Ecto neural progenitor cell (in vitro differentiated cells): ENCODE results near the gene NSMF.
A peak's percentile ranks its signal among the peaks of the same experiment; 100 is the strongest.

Experiments
- DNase-seq: peaks from one replicate; pipeline ENCODE4 v3.0.0-alpha.2; 2018; ENCODE audit warnings: low spot score

The NSMF gene, protein sequence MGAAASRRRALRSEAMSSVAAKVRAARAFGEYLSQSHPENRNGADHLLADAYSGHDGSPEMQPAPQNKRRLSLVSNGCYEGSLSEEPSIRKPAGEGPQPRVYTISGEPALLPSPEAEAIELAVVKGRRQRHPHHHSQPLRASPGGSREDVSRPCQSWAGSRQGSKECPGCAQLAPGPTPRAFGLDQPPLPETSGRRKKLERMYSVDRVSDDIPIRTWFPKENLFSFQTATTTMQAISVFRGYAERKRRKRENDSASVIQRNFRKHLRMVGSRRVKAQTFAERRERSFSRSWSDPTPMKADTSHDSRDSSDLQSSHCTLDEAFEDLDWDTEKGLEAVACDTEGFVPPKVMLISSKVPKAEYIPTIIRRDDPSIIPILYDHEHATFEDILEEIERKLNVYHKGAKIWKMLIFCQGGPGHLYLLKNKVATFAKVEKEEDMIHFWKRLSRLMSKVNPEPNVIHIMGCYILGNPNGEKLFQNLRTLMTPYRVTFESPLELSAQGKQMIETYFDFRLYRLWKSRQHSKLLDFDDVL

DNA sequence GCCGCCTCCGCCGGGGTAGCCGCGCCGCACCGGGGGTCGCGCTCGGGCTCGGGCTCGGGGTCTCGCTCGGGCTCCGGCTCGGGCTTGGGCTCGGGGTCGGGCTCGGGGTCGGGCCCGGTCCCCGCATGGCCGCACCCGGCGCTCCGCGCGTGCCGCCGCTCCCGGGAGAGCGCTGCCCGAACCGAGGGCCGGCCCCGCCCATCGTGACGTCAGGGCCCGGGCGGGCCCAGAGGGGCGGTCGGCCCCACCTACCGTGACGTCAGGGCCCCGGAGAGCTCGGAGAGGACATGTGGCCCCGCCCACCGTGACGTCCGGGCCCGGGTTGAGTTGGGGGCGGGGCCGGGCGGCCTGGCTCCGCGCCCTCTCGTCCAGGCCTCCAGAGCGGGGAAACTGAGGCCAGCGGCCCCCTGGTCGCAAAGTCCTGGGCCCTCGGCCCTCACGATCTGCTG, at the start of gene NSMF:
Gene NSMF, minus strand, starts transcription at position 183 of the 449 bp plus-strand sequence. CDS start 232 bp downstream, outside the sequence.
- peak; percentile 96 for DNase-seq

DNA sequence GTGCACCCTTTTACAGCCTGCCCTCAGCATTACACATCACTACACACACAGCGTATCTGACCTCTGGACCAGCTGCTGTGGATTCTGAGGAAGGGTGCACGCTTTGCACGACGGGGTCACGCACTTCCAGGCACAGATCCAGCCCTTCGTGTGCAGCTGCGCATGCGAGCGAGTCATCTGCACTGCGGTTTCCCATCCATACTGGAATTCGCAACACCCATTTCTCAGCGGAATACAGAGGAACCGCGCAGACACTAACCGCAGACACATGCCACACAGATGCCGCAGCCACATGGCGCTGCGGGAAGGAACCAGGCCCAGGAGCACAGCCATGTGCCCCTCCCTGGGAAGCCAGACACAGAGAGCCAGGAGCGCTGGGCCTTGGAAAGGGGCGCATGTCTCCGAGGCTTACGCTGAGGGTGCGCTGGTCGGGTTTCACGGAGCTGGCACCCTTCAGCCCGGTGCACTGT, 47.6 kb upstream of the NSMF start:
- no peak for DNase-seq

DNA sequence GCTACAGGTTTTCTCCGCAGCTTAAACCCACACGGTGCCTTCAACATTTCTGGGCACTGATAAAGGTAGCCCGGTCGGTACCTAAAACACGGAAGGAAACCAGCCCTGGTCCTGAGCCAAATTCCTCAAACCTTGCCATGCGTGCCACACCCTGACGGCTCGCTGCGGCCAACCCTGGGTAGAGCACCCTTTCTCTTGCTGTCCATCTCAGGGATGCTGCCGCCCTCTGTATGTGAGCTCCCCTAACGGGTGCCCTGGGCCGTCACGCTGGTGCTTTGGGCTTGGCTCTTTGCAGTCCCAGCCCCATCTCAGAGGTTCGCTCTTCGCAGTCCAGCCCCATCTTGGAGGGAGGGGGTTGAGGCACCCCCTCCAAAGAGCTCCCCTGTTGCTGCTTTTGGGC, 47.1 kb upstream of the NSMF start:
- DNase-seq, result no peak

DNA sequence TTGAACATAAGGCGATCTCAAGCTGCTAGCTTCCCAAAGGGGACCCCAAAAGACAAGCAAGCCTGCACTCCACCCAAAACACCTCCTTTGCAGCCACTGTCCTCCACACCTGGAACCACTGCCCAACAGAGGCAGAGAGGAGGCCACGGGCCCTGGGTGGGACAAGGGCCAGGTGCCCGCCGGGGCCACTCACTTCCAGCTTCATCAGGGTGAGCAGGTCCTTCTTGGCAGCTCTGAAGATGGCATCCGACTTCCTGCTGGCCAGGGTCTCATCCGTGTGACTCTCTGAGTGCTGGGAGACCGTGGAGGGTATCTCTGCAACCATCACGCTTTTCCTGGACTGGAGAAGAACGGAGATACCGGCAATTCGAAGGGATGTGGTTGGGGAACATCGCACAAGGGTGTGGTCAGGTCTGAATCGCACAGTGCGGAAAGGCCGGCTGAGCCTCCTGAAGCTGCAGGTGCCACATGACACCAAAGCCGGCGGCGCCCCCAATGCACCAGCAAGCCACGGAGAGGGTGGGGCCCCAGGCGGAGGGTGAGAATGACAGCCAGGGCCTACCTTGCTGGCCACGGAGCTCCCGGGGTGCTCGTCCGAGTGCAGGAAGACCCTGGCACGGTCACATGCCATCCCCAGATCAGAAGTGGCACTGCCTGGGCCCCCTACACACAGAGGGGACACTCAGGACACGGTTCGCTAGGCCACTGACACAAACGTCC, 46.4 kb upstream of the NSMF start:
- DNase-seq, result no peak

DNA sequence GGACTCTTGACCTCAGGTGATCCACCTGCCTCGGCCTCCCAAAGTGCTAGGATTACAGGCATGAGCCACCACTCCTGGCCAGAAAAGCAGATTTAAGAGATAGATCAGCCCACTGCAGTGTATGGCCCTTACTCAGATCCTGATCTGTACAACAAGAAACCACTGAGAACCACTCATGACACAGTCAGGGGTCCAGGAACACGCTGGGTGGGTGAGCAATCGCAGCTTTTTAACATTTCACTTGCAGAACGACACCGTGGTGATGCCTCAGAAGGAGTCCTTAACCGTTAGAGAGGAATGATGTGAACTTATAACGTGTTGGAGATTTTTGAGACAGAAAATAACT, 45.3 kb upstream of the NSMF start:
- no peak for DNase-seq

DNA sequence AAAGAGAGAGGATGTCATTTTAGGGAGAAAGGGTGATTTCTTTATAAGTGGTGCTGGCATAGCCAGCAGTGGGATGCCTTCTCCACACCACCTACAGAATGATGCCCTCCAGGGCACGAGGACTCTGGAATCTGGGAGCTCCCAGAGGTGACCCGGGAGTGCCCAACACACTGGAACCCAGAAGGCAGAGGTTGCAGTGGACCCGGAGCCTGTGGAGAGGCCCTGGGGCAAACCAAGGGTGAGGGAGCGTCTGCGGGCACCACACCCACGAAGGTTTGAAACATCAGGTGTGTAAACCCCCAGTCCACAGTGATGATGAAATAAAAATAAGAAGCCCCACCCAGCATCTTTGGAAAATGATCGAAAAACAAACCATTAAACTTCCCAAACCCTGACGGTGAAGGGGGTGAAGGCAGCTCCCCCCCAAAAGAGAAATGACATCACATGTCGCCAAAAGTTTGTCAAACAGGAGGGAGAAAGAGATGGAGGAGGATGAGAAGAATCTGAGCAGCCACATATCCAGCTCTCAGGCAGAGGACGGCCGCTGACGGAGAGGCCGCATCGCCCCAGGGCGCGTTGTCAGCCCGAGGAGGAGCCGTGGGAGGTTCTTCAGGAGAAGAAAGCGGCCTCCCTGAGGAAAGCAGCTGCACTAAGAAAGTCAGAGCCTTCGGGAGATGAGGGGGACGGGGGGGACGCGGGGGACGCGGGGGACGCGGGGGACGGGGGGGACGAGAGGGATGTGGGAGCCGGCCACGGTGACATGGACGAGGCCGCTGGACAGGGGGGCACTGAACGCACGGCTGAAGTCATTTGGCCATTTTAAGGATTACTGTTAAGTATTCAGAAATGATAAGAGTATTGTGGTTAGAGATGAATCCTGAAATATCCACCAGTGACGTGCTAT, 43.1 kb upstream of the NSMF start:
- DNase-seq, result no peak

DNA sequence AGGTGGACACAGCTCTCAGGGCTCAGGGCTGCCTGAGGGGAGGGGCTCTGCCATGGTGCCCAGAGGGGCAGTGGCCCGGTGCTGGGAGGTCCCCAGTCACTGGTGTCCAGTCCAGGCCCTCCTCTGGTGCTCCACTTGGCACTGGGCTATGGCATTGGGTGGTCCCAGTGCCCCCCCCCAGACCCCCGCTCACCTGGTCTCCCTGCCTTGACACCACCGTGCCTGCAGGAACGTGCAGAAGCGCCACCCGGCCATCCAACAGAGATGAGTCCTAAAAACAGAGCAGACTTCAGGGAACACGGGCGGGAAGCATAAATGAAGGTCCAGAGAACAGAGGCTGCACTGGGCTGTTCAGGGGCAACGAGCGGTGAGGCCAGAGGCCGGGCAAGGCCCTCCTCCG, 42.3 kb upstream of the NSMF start:
- no peak for DNase-seq

DNA sequence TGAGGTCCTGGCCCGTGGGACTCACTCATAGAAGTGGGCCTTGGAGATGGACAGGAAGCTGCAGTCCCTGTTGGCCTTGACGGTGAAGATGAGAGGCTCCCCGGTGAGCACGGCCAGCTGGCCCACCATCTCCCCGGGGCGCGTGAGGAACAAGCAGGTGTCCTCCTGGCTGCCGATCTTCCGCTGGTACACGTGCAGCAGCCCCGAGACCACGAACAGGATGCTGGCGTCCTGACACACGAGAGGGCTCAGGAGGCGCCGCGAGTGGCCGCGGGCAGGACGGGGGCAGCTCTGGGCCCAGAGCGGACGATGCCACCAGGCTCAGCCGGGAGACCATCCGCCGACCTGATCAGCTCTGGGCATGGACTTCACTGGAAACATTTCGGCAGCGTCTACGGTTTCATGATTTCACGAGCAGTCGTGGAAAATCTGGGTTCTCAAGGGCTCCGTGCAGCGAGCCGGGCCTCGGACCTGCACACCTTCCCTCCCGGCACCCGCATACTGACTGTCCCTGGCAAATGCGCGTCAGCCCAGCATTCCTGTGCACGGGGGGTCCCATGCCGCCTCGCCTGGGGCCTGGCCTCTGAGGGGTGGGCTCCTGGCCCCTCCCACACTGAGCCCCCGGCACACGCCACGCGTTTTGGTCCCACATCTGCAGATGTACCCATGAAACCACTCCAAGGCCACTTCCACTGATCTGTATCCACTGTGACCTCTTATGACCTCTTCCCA, 41.7 kb upstream of the NSMF start:
- DNase-seq, result no peak

DNA sequence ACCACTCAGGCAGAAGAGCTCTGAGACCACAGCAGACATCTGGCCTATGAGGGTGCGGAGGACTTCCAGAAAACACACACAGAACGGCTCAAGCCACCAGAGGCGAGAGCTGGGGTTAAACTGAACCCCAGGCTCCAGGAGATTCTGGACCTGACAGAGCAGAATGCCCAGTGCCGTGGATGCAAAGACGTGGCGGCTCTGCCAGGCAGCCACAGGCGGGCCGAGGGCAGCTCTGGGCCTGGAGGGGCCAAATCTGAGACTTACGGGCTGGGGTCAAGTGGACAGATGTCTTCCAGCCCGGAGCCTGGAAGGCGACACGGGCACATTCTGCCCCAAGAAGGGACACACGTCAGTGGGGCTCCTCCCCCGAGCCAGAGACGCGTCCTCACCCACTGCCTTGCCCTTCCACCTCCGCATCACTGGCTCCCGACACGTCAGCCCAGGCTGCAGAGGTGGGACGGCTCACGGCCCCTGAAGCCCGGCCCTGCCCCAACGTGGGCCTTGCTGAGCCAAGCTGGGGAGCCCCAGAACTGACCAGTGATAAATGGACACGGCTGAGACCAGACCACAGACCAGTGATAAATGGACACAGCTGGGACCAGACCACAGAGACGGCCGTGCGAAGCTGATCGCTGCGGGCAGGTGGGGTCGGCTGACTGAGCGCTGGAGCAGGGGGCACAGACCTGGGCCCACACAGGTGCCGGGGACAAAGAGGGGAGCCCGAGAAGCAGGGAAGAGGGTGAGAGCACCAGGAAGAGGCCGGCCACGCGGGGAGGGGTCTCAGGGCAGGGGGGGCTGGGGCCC, 40.9 kb upstream of the NSMF start:
- no peak for DNase-seq

DNA sequence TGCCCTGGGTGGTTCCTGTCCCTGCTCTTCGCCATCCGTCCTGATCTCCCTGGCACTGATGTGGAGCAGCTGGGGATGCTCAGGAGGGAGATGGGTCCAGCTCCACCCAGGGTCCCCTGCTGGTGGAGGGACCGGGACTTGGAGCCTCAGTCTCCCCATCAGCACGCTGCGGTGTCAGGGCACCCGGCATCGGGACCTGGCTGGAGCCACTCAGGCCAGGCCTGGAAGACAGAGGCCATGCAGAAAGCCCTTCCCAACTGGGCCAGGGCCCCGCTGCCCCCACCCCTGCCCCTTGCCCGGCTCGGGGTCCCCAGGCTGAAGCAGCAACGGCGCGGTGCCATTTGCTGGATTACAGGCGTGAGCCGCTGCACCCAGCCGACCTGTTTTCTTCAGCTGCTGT, 40.3 kb upstream of the NSMF start:
- DNase-seq, result no peak

DNA sequence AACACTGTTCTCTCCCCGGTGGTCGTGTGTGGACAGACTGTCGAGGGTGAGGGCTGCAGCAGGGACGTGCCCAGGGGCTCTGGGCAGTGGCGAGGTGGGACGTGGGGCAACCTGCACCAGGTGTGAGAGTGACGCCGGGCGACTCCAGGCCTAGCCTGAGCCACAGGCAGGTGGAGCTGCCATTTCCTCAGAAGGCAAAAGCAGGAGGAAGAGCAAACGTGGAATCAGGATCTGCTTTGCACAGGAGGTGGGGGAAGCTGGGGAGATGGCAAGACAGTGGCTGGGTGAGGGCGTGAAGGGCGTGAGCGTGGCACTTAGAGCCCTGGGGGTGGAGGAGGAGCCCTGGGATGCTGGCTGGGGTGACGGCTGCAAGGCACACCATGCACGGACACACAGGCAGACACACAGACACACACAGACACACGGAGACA, 39.6 kb upstream of the NSMF start:
- DNase-seq, result no peak

DNA sequence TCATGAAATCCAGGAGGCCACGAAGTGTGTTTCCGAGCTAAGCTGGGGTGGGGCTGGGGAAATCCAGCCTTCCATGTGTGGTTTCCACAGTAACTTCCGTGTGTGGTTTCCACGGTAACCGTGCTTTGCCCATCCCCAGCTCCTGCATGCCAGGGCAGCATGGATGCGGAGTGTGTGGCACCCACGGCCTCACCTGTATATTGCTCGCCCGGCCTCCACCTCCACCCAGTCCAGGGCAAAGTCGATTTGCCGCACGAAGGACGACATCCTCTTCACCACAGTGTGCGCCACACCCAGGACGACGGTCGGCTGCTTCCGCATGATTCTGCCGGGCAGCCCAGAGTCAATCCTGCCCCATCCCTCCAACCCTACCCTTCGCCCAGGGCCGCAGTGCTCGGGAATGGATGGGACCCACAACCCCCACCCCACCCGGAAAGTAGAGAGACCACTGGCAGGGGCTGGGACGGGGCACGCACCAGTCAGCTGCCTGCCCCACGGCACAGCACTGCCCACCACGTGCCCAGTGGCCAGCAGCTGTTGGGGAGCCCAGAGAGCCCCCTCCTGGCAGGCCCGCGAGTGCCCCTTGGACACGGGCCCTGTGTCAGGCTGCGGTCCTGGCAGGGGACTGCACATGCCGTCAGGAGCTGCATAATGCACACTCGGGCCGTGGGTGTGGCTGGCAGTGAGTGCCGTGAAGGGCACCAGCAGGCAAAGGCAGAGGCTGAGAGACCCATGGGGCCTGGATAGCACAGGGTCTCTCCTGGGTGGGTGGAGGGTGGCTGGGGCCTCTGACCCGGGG, 39.0 kb upstream of the NSMF start:
- no peak for DNase-seq

DNA sequence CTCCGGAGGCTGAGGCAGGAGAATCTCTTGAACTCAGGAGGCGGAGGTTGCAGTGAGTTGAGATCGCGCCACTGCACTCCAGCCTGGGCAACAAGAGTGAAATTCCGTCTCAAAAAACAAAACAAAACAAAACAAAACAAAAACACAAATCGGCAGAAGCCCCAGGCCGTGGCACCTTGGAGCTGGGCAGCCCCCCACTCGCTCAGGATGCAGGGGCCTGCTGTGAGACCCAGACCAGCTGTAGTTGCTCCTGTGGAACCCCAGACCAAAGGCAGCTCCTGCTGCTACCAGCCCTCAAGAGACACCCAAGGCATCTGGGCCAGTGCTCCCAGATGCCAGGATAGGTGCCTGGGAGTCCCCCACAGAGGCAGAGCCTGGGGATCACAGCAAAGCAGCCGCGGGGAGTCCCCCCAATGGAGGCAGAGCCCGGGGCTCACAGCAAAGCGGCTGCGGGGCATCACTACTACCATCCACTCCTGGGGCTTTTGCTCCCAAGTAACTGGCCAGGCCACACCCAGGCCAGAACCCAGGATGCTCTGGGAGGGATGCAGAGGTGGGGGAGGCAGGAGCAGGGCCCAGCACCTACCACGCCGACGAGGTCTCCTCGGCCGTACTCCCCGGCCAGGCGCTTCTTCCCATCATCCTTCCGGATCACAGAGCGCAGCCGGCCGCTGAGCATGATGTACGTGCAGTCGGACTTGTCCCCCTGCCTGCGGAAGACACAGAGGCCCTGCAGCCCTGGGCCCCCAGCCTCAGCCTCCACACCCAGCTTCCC, 37.7 kb upstream of the NSMF start:
- no peak for DNase-seq

DNA sequence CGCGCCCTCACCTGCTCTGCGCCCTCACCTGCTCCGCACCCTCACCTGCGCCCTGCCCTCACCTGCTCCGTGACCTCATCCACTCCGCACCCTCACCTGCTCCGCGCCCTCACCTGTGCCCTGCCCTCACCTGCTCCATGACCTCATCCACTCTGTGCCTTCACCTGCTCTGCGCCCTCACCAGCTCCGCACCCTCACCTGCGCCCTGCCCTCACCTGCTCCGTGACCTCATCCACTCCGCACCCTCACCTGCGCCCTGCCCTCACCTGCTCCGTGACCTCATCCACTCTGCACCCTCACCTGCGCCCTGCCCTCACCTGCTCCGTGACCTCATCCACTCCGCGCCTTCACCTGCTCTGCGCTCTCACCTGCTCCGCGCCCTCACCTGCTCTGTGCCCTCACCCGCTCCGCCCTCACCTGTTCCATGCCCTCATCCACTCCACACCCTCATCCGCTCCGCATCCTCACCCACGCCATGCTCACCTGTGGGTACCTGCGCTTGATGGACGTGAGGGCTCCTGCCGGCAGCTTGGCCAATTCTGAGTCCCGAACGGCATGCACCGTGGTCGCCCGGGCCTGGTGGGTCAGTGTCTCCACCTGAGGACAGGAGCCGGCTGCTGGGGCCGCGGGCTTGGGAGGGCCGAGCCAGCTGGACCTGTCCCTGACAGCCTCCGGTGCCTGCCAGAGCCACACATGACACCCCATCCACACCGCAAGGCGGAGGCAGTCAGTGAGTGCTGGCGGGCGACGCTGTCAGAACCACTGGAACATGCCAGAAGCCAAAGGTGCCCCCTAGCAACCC, 35.6 kb upstream of the NSMF start:
- DNase-seq, result no peak

DNA sequence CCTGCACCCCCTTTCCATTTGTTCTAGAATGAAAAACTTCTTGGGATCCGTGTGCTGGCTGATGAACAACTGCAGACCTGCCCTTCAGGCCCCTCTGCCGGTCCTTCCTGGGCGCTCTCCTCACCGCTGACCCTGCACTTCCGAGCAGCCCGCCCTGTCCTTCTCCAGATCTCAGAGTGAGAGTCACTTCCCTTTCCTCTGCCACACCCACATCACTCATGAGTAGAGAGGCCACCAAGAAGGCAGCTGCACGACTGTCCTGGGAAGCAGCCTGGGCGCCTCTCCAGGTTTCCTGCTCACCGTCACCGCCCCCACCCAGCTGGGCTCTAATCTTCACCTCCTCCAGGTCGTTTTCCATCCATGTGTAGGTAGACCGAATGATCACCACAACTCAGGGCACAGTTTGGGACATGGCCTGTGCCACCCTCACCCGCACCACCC, 35.0 kb upstream of the NSMF start:
- no peak for DNase-seq

DNA sequence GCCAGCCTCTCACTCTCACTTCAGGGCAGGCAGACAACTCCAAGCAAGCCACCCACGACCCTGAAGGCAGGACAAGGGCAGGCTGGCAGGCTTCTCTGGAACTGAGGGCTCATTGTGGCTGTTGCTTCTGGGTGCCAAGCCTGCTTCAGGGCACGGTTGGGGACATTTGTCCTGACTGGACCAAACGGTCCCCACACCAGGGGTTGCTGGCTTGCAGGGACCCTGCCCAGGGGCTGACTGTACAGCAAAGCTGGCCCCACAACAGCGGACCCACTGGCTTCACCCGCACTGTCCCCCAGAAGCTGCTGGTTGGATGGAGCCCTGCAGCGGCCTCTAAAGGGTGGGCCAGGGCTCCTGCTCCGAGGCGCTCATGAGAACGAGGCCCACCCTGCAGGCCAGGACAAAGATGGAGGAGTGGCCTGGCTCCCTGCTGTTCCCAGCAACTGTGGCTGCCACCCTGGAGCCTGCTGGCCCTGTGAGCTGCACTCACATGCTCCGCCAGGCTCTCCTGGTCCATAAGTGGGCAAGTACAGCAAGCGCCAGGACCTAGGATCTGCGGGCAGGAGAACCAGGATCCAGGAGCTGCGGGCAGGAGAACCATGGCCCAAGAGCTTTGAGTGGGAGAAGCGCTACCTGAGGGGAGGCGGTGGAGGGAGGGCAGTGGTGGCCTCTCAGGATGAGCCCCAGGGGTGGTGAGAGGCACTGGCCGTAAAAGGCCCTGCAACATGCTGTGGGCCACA, 34.4 kb upstream of the NSMF start:
- DNase-seq, result no peak
